T follicular helper cell (primary cell): ENCODE results near the gene SLC44A2.

Experiments used
- DNase-seq: peaks from one replicate; pipeline ENCODE4 v3.0.0-alpha.2; 2020; ENCODE audit warnings: low read depth
- total RNA-seq, 2 experiments: gene quantifications; one replicate each; lab custom pipeline; 2026; lab: John Stamatoyannopoulos, UW

Gene SLC44A2
- 52.7 to 205 reads per million in 2 experiments for total RNA-seq

DNA sequence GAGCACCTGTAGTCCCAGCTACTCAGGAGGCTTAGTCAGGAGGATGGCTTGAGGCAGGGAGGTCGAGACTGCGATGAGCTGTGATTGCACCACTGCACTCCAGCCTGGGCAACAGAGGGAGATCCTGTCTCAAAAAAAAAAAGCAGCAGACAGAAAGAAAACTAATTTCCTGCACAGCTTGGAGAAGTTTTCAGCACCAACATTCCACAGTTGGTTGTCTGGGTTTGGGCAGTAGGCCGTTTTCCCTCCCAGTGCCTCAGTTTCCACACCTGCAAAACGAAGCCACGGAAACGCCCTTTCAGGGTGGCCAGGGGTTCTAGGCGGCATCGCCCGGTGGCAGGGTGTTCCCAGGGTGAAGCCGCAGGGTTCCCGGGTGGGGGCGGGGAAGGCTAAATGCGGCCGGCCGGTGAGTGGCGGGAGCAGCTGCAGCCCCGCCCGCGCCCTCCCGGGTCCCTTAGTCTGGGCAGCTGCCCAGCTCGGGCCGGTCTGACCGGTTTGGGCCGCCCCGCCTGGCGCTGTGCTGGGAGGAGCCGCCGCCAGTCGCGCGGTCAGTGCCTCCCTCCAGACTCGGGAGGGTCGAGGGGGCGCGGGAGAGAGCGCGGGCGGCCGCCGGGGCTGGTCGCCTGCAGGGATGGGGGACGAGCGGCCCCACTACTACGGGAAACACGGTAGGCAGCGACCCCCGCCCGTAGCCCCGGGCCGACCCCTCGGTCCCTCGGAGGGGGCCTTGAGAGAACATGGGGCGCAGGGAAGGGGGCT lies at the start of gene SLC44A2:
TSS of gene SLC44A2 (plus strand) at position 551 of the 759 bp plus-strand sequence. CDS start at position 632, 81 bp downstream.
- no peak for DNase-seq

DNA sequence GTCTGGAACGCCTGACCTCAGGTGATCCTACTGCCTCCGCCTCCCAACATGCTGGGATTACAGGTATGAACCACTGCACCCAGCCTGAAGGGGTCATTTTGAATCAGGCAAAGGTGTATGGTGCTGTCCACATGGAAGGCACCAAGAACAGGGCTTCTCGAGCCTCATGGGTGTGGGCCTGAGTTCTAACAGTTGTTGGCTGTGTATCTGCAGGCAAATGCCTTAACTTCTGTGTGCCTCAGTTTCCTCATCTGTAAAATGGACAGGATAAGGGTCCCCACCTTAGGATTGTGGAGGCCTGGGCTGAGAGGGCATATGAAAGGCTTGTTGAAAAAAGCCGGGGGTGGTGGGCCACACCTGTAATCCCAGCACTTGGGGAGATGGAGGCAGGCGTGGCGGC lies 47.4 kb upstream of the SLC44A2 start:
- no peak for DNase-seq

DNA sequence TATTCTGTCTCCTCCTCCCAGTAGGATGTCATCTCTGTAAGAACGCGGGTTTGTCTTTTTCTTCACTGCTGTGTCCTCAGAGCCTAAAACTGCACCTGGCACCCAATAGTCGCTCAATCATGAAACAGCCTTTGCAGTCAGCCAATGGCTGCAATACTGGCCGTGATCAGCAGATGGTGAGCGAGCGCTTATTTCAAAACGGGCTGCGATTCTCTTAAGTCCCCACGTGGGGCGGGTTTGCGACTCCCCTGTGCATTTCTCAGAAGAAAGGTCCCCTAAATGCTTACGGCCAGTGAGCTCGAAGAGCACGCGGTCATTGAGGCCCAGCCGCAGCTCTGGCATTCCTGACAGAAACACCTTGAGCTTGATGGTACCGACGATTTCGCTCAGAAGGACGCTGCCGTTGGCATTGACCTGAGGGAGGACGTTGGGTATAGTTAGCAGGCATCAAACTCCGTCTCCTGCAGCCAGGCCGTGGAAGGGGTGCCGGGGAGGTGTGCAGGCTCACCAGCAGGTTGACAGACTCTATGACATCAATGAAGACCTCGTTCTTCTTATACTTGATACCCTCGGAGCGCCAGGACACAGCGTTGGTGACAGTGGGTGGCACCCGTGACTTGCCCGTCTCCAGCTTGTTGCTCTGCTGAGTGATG lies 44.2 kb upstream of the SLC44A2 start:
- peak; percentile 81 for DNase-seq

DNA sequence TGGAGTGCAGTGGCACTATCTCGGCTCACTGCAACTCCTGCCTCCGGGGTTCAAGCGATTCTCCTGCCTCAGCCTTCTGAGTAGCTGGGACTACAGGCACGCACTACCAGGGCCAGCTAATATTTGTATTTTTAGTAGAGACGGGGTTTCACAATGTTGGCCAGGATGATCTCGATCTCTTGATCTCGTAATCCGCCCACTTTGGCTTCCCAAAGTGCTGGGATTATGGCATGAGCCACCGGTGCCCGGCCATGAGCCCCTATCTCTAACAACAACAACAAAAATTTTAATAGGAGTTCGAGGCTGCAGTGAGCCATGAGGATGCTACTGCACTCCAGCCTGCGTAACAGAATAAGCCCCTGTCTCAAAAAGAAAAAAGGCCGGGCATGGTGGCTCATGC lies 43.3 kb upstream of the SLC44A2 start:
- DNase-seq = no peak

DNA sequence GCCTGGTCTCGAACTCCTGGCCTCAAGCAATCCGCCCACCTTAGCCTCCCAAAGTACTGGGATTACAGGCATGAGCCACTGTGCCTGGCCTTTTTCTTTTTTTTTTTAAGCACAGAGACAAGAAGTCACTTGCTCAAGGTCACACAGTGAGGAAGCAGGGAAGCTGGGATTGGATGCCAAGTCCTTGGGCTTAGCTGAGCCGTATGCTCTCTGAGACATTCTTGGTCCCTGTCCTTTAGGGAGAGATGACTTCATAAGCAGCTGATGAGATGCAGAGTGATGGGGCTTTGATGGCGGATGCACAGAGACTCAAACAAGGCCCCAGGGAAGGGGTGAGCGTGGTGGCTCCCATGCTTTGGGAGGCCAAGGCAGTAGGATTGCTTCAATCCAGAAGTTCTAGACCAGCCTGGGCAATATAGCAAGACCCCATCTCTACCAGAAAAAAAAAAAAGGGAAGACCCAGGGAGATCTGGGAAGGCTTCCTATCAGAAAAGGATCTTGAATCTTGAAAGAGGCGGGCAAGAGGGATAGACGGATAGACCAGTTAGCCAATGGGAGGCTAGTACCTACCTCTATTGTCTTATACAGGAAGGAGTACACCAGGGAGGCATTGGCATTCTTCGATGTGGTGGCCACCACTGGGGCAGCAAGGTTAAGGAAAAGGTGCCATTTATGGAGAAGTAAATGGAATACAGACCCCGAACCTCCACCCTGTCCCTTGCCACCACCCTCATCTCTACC lies 42.1 kb upstream of the SLC44A2 start:
- no peak for DNase-seq

DNA sequence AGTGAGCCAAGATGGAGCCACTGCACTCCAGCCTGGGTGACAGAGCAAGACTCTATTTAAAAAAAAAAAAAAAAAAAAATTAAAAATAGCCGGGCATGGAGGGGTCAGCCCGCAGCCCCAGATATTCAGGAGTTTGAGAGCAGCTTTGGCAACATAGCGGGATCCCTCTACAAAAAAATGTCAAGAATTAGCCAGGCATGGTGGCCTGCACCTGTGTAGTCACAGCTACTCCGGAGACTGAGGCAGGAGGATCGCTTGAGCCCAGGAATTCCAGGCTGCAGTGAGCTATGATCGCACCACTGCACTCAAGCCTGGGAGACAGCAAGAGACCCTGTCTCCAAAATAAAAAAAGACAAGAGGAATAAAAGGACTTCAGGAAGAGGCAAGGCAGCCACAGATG lies 39.0 kb upstream of the SLC44A2 start:
- no peak for DNase-seq

DNA sequence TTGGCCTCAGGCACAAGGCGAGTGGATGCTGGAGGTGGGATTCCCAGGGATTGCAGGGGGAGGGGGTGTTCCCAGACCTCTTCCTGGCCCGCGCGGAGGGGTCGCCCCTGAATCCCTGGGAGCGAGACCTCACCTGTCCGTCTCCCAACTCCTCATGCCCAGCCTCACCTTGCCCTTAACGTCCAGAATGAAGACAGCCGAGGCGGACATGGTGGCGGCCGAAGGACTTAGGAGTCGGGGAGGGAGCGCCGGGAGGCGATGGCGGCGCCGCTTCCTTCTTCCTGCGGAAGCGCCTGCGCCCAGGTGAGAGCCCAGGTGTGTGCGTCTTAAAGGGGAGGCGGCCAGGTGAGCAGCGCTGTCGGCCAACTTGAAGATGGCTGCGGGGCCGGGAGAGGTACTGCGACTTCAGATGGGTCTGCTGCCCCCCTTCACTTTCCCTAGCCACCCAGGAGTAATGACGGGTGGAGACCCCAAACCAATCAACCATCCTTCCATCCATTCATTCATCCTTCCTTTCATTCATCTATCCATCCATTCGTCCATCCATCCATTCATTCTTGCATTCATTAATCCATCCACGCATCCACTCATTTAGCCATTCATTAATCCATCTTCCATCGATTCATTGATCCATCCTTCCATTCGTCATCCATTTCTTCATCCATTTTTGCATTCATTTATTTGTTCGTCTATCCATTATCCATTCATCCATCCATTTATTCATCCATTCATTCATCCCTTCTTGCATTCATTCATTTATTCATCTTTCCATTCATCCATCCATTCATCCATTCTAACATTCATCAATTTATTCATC lies 38.1 kb upstream of the SLC44A2 start, which contains the start of gene AP1M2:
TSS of gene AP1M2 (minus strand) at position 291 of the 817 bp plus-strand sequence. CDS start at position 210, 81 bp downstream.
- DNase-seq = no peak

DNA sequence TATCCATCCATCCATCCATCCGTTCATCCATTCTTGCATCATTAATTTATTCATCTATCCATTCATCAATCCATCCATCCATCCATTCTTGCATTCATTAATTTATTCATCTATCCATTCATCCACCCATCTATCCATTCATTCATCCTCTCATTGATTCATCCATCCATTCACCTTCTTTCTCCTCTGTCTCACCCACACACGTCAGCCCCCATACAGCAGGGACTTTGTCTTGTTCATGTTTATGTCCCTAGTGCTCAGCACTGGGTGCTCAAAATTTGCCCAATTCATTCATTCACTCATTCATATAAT lies 37.6 kb upstream of the SLC44A2 start:
- DNase-seq = no peak

DNA sequence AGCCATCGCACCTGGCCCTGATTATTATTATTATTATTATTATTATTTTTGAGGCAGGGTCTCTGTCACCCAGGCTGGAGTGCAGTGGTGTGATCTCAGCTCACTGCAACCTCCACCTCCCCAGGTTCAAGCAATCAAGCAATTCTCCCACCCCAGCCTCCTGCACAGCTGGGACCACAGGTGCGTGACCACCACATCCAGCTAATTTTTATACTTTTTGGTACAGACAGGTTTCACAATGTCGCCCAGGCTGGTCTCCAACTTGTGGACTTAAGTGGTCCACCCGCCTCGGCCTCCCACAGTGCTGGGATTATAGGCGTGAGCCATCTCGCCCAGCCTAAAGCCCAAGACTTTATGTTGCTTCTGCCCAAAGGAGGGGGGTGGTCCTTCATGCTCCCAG lies 32.2 kb upstream of the SLC44A2 start:
- no peak for DNase-seq

DNA sequence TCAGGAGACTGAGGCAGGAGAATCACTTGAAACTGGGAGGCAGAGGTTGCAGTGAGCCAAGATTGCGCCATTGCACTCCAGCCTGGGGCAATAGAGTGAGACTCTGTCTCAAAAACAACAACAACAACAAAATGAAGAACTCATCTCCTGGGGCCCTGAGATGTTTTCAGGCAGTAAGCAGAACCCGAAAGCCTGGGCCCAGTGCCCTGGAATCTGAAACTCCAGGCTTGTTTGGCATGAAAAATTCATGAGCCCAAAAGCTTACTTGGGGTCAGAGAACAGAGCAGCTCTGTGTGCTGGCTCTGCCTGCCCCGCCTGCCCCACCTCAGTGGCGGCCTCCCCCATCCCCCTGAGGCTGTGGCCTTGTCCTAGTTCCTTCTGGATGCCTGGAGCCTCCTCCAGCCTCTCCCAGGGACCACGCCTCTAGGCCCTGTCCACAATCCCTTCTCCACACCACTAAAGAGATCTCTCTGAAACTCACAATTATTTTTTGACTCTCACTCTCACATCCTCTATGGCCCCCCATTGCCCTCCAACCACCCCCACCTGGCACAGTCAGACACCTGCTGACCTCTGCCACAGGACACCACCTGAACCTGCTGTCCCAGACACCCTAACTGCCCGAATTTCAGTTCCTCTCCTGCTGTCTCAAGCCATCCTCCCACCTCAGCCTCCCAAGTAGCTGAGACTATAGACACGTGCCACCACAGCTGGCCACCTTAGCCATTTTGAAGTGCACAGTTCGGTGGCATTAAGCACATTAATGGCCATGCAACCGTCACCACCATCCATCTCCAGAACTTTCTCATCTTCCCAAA lies 31.3 kb upstream of the SLC44A2 start:
- DNase-seq = no peak

DNA sequence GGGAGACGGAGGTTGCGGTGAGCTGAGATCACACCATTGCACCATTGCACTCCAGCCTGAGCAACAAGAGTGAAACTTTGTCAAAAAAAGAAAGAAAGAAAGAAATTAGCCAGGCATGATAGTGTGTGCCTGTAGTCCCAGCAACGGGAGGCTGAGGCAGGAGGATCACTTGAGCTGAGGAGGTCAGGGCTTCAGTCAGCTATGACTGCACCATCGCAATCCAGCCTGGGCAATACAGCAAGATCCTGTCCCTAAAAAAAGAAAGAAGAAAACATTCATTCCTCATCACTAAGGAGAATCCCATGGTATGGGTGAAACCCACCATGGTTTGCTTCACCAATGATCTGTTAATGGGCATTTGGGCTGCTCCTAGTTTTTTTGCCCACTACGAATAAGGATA lies 25.2 kb upstream of the SLC44A2 start:
- DNase-seq = no peak

DNA sequence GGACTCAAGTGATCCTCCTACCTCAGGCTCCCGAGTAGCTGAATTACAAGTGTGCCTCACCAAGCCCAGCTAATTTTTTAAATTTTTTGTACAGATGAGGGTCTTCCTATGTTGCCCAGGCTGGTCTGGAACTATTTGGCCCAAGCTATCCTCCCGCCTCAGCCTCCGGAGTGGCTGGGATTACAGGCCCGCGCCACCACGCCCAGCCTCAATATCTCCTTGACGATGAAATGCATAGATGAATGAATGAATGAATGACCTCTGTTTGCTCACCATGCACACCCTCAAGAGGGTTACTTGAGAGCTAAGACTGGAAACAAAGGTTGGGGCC lies 23.4 kb upstream of the SLC44A2 start:
- DNase-seq = no peak

DNA sequence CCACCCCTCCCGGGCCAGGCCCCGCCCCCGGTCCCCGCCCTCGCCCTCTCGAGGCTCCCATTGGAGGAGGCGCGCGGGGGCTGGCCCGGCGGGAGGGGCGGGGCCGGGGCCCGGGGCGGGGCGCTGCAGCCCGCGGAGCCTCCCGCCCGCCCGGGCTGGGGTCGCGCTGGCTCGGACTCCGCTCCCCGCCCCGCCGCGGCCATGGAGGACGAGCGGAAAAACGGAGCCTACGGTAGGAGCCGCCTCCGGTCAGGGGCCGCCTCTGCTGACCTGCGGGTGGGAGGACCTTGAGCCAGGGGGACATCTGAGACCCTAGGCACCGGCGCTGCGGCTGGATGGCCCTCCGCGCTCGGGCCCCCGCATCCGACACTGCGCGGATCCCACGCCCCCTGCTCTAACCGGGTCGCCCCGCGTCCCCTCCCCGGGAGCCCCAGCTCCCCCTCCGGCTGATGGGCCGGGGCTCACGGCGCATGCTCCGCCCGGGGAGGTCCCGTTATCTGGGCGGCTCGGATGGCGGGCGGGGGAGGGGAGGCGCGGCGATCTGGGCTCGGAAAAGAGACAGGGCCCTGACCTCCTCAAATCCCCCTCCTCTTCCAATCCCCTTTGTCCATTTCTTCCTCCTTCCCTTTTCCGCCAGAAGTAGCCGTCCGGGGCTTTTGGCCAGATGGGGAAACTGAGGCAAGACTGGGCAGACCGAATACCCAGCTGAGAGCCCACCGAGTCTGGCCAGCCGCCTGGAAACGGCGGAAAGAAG lies 22.8 kb upstream of the SLC44A2 start:
- peak; percentile 85 for DNase-seq

DNA sequence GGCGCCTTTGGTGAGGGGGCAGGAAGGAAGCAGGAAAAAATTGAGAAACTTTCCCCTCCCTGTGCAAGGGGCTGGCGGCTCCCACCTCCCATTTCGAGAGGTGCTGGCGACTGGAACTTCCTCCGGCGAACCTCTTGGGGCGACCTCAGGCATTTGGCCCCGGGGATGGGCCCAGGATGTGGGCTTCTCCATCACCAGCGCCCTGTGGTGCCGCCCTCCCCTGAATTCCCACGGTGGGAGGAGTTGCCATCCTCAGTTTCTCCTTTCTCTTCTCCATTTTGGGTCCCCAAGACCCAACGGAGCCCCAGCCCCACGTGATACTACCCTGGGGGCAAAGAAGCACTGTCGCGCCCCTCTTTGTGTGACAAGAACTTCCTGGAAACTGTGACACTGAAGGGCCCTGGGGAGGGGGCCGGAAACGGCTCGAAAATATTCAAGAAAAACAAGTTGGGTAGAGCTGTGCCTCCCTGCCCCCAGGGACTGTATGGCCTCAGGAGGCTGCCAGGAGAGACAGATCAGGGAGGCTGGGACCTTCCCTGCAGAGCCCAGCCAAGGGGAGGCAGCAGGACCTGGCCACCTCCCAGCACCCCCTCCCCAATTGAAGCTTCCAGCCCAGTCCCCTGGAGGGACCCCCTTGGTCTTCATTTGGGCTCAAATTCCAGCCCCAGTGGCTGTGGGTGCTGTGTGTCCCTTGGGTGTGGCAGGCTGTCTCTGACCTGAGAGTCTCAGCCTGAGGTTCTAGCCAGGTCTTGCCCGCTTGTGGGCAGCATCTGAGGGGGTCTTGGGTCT lies 22.1 kb upstream of the SLC44A2 start:
- peak; percentile 74 for DNase-seq

DNA sequence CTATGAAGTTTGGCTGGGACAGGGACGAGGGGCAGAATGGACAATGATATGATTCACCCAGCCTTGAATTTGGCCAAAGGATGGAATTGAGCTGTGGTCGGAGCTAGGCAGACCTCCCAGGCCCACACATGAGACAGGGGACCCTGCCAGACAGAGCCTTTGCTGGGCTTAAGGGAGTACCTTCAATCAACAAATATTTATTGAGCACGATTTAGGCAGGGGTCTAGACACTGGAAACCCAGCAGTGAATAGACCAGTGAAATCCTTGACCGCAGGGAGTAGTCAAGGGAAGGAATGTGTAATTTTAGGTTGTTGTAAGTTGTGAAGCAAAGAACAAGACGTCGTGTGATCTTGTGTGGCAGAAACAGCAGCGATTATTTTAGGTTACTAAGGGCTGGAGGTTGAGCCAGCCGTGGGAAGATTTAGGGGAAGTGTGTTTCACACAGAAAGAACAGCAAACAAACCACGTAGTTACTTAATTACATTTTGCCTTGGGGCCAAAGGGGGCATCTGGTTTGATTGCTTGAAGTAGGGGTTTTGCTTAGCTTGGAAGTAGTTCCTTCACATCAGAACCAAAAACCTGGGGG lies 21.4 kb upstream of the SLC44A2 start:
- no peak for DNase-seq

DNA sequence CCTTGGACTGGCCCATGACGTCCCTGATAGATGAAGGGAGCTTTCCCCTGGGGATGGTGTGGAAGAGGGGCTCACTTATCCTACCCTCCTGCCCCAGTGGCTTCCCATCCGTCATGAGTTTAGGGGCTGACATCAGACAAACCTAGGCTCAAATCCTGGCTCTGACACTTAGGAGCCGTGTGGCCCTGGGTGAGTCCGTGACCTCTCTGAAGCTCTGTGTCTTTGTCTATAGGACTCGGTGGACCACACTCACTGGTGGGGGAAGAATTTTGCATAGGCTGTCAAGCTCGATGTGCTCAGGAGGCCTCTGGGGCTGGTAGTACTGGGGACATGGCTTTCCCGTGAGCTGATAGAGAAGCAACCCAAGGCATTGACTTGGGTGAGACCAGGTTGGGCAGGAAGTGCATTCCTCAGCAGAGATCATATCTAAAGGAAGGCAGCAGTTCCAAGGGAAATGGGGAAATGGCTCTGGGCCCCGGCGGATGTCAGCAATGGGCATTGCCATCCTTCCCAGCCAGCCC lies 20.8 kb upstream of the SLC44A2 start:
- no peak for DNase-seq

DNA sequence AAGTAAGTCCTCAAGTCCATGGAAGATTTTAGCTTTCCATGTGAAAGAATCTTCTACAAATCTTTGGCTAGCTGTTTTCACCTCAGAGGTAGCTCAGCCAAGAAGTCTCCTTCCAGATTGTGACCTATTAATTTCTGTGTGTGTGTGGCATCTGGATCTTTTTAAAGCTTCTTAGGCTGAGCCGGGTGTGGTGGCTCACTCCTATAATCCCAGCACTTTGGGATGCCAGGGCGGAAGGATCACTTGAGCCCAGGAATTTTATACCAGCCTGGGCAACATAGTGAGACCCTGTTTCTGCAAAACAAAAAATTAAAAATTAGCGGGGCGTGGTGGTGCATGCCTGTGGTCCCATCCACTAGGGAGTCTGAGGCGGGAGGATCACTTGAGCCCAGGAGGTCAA lies 13.4 kb upstream of the SLC44A2 start:
- DNase-seq = no peak

DNA sequence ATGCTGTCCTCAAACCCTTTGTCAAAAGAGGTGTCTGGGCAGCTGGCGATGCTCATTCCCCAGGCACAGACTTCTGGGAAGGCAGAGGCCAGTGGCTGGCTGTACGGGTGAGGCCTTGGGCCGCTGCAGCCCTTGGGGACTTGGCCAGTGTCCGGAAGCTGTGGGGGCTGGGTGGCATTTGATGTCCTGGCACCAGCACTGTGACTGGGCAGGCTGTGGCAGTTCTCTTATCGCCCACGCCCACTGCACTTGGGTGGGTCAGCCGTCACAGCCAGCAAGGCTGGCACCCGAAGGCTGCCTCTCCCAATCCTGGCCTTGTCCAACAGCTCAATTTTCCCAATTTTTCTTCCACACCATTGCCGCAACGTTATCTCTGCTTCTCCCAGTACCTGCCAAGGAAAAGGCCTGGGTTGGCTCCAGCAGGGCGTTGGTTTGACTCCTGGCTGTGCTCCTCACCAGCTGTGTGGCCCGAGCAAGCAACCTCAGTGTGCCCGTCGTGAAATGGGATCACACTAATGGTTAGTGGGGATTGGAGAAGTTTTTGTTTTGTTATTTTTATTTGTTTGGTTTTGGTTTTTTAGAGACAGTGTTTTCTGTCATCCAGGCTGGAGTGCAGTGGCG lies 12.7 kb upstream of the SLC44A2 start:
- no peak for DNase-seq
